Measurements from ENCODE around the gene CCN6.

CCN6 gene

GRCh38 chr6:112021691-112022310, 32.1 kb upstream of the CCN6 start:
- H3K27ac ChIP-seq = no peak overlapping the region
- TF ChIP-seq ZFX (IDR thresholded peaks at IDR 0.05) = no peak

- TF ChIP-seq ZFX (IDR thresholded peaks at IDR 0.05) = no peak
- no peak for TF ChIP-seq CTCF (conservative IDR thresholded peaks at IDR 0.05)
- H3K27ac ChIP-seq = no peak overlapping the region
Measured at GRCh38 chr6:112022749-112023148, 31.2 kb upstream of the CCN6 start.

- no peak for TF ChIP-seq ZFX (IDR thresholded peaks at IDR 0.05)
- no peak for TF ChIP-seq CTCF (conservative IDR thresholded peaks at IDR 0.05)
- no peak overlapping the region for H3K27ac ChIP-seq
Measured at GRCh38 chr6:112024464-112024863, 29.4 kb upstream of the CCN6 start.

DNA sequence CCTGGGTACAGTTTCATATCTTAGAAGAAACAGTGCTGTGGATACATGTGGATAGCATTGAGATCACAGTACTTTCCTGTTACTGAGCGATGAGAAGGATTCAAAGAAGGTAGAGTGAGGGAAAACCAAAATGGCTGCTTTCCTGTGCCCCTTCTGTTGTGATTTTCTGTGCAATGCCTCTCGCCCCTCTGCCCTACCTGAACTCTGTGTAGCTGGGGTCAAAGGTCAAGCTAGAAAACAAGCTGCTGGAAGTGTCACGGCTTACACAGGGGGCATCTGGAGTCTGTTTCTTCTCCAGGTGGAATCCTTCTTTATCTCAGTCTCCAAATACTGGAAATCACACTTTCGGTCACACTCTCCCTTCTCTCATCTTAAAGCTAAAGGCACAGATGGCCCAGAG, 27.0 kb upstream of the CCN6 start:
- TF ChIP-seq ZFX (IDR thresholded peaks at IDR 0.05) (no peak), CTCF (conservative IDR thresholded peaks at IDR 0.05) (no peak)
- no peak overlapping the region for H3K27ac ChIP-seq

DNA sequence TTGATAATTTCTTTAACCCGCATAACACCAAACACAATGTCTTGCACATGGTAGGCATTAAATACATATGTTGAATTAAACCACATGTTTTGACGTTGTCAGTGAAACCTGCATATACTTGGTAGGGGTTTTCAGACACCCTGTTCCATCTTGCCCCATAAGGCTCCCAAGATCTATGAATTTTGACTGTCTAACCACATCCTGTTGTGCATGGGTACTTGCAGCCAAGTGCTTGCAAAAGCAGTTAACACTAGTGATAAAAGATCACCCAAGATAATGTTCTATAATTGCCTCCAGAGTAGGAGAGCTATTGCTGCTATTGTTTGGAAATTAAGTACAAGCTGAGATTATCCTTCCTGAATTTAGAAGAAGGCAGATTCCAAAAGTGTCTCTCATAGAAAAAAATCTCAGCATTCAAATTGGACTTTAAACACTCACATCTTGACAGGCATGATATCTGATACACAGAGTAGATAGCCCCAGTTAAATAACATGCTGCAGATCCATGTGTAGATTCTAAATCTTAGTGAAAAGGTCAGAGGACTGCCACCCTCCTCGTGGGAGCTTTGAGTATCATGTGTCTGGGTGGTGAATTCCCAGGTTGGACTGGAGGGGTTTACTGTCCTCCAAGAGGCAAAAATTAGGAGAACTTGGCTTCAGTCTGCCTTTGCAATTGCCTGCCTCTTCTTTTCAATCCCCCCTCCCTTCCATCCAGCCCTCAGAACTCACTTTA, 25.8 kb upstream of the CCN6 start:
- no peak for TF ChIP-seq CTCF (conservative IDR thresholded peaks at IDR 0.05)
- no peak for TF ChIP-seq ZFX (IDR thresholded peaks at IDR 0.05)
- no peak overlapping the region for H3K27ac ChIP-seq

DNA sequence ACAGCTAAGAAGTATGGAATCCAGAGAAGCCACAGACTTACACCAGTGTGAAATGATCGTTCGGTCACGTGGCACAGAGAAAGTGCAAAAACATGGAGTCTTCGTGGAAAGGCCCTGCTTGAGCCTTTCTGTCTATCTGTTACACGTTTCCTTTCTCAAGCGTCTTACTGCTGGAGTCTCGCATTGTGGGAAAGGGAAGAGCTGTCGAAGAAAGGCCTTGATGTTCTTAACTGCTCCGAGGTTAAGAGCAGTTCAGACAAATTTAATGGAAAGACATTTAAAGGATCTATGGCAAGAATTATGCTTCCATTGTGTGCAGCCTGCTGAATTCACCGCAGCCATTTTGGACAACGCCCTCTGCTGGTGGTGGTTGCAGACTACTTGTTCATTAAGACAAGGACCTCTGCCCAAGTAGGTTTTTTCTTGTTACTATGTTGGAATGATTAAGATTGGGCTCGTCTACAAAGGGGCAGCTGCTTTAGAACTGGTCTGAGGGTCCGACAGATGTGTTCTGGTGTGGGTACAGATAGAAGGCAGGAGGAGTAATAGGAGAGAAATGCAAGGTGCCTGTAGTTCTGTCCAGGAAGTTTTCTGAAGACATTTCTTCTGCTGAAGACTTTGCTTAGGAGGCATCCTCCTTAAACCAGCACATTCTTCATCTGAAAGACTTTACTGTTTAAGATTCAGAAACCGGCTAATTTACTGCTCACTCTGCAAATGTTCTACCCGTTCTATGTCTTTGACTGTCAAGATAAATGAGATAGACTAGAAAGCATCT, 24.7 kb upstream of the CCN6 start:
- peak; percentile 85 for TF ChIP-seq CTCF (conservative IDR thresholded peaks at IDR 0.05)
- TF ChIP-seq ZFX (IDR thresholded peaks at IDR 0.05) = no peak
- no peak overlapping the region for H3K27ac ChIP-seq

DNA sequence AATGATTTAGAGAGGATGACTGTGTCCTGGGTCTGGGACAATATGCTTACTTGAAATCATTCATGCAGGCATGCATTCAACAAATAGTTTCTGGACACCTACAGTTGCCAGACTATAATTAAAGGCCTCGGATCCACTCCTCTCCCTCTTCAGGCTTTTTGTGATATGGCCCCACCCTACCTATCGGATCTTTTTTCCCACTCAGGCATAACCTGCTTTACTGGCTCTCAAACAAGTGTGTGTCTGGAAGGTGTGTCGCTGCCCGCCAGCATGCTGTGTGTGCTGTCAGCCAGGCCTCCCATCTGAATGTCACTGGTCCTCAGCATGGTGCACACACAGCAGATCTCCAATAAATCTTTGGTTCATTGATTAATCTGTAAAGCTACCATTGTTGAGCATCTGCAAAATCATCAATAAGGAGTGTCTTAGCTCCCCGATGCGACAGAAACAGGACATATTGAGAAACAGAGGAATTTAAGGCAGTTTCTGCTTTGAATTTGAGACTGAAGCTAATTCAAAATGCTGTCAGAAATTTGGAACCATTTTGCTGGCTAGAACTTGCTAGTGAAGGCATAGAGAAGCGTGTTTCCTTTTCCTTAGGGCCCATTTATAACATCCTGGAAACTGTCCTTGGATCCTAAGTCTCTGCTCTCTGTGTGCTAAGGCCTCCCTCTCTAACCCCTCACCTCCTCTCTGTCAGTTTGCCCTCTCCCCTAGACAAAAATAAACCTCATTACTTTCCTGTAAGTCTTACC, 23.5 kb upstream of the CCN6 start:
- no peak overlapping the region for H3K27ac ChIP-seq
- no peak for TF ChIP-seq ZFX (IDR thresholded peaks at IDR 0.05)
- TF ChIP-seq CTCF (conservative IDR thresholded peaks at IDR 0.05) = no peak
